GM21825 (cell line): Measurements from ENCODE around the gene AFF2.

Experiments
- ATAC-seq: cut with Tn5 transposase; IDR thresholded peaks from one replicate; pipeline ENCODE4 v1.9.1; 2021; ENCODE audit warnings: mild to moderate bottlenecking, moderate library complexity; ENCODE audit not compliant: unreplicated experiment

The AFF2 gene

DNA sequence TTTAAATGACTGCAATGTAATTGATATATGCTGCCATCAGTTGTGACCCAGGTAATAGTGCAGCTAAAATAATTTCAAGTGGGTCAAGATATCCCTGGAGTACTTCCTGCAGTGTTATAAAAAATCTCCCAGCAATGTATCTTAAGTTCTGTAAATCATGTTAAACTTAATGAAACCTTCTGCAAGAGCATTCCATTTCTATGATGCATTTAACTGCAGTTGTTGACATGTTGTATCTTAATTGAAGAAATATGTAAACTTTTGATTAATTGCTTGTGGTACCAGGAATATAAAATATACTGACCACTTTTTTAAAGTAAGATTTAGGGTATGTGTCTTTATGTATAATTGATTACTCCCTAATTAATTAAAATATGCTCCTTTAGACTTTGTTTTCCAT lies 213.6 kb downstream of the AFF2 start:
- ATAC-seq, result no peak

DNA sequence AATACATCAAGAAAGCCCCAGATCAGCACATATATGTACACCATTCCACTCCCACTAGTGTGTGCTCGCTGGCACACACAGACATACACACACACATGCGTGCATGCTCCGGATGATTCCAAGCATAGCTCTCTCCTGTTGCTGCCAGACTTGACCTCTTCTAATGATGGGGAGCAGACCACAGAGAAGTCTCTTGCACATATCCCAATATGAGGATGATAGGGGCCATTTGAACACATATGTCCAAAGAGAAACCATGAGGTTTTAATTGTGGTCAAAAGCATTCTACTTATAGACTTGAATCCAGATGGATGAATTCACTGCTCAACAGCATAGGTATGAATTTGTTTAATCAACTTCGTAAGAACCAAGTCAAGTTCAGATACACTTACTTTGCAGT lies 214.9 kb downstream of the AFF2 start:
- ATAC-seq, result no peak

DNA sequence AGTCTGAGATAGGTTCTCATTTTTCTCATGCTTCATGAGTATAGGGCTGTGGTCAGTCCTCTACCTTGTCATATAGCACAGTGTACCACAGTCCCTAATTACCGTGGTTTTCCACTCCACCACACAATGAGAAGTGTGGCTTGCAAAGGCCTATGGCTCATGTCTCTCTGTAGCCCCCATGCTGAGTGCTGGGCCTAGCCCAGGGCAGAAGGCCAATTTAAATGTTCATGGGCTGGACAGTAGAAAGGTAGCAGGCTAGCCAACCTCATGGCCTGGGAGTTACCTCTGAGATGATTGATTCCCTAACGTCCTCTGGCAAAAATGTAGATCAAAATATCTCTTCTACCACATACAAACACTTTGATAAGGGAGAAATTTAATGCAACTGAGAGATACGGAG lies 222.5 kb downstream of the AFF2 start:
- ATAC-seq, result no peak

DNA sequence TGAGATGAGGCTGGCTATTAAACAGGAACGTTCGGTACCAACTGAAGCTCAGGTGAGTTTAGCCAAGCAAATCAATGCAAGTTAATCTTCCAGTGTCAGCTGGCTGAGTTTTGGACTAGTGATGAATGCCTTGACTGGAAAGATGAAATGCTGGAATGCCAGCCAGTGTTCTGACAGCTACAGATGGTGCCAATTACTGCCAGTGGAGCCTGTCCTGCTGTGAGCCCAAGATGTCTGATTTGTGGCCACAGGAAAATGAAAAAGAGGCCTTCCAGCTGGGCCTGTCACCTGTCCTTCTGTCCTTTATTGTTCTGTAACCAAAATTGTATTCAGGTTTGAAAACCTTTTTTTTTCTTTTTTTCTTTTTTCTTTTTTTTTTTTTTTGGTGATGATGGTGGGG lies 223.1 kb downstream of the AFF2 start:
- no peak for ATAC-seq

DNA sequence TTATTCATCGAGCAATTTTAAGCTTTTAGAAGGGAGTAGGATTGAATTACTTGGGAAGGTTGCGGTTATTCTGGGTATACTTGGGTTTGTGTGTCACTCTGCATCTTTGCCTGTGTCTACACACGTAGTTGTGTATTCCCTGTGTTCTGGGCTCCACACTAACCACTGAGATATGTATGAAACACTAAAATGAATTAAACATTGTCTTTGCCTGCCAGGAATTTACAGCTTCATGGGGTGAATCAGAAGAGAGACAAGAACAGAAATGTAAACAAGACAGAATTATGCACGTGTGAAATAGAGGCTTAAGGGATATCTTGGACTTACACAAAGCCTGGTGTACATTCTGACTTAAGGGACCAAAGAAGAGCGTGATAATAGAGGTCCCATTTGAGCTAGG lies 228.5 kb downstream of the AFF2 start:
- ATAC-seq, result no peak

DNA sequence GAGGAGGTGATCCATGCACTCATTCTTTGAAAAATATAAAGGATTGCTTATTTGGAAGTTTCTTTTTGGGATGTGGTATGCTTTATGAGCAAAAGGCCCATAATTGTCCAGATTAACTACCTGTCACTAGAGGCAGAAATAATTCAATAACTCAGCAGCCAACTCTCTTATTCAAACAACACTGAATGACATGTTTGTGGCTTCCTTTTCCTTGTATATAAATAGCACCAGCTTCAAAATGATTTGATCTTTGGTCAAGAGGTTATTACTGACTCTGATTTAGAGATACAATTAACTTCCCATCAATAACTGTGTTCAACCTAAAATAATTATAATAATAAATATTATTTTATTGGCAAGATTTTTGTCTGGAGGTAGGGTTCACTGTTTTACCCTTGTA lies 232.3 kb downstream of the AFF2 start:
- no peak for ATAC-seq

DNA sequence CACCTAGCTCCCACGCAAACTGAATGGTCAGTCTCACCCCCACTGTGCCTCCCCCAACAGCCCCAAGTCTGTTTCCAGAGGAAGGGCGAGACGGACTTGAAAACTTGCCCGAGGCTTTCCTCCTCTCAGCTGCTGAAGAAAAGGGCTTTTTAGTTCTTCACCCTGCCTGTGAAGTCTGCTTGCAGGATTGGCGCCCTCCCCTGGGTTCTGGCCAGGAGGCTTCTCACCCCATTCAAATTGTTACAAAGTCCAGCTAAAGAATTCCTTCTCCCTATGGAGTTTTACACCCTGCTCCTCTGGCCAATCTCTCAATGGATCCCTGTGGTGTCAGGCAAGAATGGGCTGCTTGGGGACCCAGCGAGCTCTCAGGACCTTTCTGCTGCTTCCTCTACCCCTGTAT lies 241.0 kb downstream of the AFF2 start:
- no peak for ATAC-seq

DNA sequence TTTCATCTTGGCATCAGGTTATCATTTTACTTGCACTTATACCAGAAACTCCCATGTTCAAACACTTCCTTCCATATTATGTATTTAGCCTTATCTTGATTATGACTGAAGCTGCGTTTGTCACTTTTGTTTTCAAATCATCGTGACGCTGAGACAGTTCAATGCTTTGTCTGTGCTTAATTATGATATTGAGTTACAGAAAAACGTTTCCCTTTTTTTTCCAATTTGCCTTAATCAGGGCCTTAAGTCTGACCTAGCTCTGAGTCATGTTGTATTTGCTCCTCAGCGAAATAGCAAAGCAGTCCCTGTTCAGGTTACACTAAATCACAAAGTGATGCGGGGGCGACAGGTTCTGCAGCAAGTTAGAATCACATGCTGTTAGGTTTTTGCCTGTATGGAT lies 254.7 kb downstream of the AFF2 start:
- ATAC-seq, result no peak

DNA sequence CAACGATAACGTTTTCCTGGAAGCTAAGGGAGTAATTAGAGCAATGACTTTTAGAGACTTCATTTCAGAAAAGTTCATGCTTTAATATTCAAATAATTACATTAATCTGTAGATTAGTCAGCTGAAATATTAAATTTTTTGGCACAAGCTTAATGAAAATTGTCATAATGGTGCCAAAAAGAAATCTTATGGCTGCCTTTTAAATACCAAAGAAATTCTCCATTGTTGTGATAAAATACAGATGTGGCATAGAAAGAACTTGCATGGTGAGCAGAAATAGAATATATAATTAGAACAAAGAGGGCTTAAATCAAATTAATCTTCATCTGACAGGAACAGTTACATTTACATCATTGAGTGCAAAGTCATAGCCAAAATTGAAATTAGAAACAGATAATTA lies 263.5 kb downstream of the AFF2 start:
- ATAC-seq, result no peak

DNA sequence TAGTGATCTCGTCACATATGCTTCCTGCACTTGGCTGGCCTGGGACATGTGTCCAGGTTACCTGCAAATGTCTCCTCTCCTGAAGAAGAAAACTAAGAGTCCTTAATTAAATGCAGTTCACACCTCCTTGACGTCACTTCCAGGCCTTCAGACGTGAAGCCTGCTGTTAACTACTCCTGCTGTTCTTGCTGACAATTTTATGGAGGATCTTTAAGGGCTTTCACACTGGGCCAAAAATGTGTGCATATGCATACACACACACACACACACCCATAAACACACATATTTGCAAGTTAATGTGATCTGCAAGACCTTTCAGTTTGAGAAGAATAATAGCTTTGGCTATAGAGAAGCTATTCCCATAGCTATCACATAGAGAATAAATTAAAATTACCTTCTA lies 267.9 kb downstream of the AFF2 start:
- no peak for ATAC-seq

DNA sequence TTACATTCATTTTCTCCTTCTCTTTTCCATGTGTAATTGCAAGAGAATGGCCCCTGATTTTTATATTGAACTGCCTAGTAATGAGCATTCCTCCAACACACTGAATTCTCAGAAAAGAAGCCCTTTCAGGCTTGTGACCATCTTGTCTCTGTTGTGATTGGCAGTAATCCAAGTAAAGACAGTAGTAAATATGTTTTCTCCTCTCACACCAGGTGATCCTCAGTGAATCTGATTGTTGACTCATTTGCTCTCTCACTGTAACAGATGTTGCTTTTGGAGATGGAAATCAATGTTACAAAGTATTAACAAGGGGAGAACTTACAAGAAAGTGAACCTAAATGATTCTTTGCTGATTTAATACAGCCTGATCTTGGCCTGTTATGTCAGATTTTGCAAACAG lies 271.0 kb downstream of the AFF2 start:
- ATAC-seq, result no peak

DNA sequence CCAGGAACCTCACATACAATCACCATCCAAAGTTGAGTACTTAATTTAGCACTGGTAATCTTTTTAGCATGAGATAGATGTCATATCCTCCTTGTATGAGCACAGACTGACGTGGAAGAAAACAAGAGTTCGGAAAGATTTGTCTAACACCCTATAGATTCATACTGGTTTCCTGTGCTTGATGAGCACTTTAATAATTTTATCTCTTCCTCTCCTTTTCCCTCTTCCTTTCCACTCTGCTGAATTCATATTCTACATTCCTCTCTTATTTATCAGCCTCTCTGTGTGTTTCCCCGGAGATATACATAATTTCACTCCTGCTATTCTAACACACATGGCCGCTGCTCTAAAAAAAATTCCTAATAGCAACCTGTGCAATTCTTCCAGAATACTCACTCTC lies 273.9 kb downstream of the AFF2 start:
- no peak for ATAC-seq

DNA sequence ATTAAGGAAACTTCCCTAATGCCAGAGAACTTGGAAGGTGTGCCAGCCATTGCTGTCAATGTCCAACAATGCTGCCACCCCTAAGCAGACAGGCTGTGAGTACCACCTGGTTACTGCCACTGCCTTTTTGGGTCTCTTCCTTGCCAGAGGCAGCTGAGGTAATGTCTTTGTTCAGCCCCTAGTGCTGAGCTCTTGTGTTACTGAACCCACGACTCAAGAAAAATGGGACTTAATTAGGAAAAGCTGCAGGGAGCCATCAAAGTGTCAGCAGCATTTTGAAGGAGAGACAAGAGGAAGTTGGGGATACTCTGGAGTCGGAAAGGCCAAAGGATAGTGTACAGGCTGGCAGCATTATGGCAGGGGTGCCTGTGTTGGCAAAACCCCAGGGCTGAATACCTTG lies 283.7 kb downstream of the AFF2 start:
- ATAC-seq, result no peak

DNA sequence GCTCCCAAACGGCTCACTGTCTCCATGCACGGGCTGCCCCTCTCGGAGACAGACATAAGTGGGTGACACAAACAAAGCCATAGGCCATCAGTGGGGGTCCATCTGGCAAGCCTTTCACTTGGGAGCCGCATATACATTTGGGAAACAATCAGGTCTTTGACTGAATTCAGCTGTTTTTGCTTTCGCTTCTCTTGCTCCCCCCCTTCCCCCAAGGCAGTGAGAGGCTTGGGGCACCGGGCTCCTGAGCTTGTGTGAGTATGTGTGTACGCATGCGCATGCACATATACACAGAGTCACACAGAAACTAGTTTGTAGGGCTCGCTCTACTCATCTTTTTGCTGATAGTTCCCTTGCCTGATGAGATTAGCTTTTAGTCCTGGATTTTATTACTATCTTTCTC lies 284.4 kb downstream of the AFF2 start:
- ATAC-seq, result no peak

DNA sequence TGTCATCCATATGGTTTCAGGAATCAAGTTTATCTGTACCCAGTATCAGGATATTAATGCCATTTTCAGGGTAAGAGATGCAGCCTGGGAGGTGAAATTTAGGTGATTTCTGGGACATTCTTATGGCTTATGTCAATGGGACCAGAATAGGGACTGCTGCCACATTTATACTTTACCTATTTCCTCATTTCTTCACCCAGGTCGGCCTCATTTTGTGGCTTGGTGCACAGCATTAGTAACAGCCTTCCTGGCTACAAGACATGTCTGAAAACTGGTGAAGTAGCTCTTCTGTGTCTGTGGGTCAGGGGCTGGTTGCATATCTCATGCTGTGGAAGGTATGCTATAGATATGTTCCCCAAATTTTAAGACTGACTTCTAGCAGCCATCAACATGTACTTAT lies 284.8 kb downstream of the AFF2 start:
- ATAC-seq, result no peak

DNA sequence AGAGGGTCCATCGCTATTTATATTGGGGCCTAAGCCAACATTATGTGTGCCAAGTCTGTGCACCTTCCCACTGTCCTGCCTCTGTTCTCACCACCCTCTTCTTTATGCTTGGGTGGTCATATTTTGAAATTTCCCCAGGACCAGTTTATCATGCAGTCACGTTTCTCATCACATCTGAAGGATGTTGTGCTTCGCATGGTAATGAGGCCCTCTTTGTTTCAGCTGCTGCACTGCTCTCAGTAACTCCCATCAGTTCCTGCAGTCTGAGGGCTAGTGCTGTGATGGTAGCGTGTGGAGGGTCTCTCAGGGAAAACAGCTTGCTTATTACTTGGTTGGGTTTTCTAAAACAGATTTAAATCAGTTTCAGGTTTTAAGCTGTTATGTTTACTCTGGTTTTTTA lies 288.0 kb downstream of the AFF2 start:
- ATAC-seq, result no peak

DNA sequence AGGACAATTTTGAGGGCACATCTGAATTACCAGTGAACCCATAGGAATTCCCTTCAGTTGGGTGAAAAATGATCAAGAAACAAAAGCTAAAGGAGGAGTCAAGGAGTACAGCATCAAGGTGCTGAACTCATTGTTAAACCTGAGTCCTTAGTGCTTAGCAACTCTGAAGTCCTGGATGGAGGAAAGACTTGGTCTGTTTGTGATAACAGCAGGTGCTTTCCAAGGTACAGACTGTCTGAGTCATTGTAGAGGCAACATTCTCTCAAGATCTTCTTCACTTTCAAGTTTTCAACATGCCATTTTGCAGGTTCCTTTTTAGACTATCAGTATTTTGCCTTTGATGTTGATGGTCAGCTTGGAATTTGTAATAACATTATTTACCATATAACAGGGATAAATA lies 293.9 kb downstream of the AFF2 start:
- ATAC-seq, result no peak

DNA sequence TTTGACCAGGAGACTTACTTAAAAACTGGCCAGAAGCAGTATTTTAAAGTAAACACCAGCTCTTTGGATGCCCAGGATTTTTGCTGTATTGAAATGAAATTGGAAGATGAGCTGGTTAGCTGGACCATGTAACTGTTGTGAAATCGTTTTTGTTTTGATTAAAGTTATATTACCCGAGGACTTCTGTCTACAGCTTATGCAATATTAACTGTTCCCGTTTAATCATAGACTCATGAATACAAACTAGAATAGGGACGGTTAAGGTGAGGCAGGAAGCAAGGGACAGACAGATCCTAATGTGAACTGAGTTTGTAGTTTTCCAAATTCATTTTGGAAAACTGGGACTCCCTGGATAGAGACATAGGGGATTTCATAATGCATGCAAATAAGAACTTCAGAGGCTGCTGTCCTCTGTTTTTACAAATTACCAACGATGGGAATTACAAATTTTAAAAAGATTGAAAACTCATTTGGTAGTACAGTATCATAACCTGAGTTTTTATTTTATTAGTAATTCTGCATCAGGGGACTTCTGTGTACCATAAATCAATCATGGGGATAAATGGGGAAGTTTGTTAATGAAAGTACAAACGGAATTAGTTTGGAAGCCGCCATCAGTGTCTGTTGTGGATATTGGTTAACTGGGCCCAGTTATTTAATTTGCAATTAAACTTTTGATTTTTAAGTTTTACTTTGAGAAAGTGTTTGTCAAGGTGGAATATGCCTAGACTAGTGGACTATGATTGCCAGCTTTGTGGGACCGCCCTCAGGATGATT lies 304.4 kb downstream of the AFF2 start:
- no peak for ATAC-seq

DNA sequence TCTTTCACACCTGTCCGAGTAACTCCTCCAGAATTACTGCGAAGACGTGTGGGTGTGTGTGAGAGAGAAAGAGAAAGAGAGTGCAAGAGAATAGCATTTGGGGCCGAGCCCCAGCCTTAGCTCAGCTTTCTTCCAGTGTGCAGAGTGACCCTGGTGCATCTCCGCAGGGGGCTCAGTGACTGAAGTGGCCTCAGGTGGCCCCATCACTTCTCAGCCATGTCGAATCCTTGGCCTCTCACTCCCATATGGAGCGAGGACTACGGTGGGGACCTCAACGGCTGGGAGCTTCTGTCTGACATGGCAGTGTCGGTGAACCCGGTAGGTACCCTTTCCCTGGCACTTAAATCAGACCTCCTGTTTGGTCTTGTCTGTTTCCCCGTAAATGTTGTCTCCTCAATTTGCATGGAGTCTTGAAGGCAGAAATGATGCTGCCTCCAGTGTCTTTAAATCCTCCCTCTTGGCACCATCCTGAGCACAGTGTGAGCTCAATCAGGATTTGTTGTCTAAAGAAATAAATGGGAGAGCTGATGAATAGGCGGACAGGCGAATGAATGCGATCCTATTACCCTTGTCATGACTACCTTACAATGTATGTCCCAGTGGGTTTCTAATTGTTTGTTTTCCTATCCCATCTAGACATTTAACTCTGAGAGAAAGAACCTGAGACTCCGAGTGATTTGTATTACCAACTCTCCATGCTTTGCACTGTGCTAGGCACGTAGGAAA lies 305.9 kb downstream of the AFF2 start:
- ATAC-seq, result no peak

DNA sequence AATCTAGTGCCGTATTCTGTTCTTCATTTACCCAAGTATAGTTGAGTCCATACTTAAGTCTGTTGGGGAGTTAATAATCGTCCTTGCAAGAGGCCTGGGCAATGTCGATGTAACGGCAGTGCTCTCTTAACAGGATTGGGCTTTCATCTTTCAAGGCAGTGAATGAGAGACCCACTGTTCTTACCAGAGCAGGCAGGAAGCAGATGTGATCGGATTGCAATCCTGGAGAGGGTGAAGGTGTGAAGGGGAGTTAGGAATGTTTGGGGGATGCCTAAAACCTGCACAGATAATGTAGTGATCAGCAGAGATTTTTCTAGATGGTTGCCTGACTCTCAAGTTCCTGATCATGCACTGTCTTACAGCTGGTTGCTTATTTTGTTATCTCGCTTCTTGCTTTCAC lies 308.4 kb downstream of the AFF2 start:
- no peak for ATAC-seq

DNA sequence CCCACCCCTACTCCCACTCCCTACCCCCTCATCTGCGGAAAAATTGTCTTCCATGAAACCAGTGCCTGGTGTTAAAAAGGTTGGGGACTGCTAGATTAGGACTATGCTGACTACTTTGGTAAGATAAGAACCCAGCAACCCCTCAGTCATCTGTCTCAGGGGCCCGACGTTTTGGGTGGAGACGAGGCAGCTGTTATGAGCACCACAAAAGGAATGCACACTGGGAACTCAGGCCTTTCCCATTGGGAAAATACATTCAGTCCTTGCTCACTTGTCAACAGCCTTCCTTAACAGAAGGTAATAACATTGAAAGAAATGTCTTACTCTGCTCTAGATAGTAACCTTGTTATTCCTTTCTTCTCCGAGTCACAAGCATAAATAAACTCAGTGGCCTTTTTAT lies 310.8 kb downstream of the AFF2 start:
- ATAC-seq, result no peak

DNA sequence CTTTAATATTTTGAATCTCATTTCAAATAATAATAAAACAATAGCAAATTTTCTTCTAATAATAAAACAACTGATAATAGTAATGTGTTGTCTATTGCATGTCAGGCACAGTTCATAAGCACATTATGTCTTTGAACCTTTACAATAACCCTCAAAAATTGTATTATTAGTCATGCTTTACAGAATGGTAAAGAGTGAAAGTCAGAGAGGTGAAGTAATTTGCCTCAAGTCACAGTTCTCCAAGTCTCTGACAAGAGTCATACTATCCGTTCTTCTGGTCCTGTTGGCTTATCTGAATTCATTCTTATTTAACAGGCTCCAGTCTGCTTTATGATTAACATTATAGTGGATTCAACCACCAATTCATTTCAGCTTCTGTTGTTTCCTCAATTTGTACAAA lies 313.0 kb downstream of the AFF2 start:
- ATAC-seq, result no peak

DNA sequence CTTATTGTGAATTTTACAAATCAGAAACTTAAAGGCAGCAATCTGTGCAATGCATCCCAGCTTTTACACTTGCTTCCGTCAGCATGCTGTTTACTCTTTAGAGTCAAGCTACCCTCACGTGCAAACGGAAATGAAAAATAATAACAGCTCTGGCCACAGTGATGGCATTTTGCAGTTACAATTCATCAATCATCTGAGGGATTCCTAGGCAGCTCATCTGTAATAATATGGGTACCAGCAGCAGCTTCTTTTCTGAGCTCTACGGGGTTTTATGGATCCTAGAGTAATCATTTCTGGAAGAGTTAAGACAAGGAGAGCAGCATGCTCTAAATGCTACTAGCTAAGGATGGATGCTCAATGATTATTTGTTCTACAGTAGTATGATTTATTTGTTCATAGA lies 313.6 kb downstream of the AFF2 start:
- ATAC-seq, result no peak
